GM12872 (cell line): Measurements from ENCODE around the gene ARMH1.
A peak's percentile ranks its signal among the peaks of the same experiment; 100 is the strongest.

Source experiments
- TF ChIP-seq, protein P1 (sequence below): IDR thresholded peaks from 3 replicates; pipeline ENCODE4 v1.5.1; 2011; ENCODE audit warnings: low read depth, mild to moderate bottlenecking, low read length, moderate library complexity; ENCODE audit not compliant: insufficient read depth

The ARMH1 gene

DNA sequence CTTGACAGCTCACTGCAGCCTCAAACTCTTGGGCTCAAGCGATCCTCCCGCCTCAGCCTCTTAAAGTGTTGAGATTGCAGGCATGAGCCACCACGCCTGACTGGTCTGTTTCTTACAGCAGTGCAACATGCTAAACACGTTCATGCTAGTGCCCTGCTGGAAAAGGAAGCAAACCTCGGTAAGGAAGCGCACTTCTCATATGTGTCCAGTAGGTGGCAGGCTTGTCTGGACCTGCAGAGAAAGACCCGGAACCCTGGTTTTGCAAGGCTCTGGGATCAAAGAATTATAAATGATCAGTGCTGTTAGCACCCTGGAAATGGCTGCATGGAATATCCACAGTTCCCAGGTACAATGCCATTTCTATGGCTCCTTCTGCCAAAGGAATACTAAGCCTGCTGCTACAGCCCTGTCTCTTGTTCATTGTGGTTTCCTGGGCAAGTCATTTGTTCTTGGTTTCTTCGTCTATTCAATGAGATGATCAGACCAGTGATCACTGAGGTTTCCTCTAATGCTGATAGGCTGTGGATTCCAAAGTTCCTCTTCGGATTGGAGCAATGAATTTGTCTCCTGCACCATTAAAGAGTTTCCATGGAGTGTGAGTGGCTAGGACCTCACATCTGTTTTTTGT is 40.5 kb downstream of the ARMH1 start:
- TF ChIP-seq, protein P1, sequence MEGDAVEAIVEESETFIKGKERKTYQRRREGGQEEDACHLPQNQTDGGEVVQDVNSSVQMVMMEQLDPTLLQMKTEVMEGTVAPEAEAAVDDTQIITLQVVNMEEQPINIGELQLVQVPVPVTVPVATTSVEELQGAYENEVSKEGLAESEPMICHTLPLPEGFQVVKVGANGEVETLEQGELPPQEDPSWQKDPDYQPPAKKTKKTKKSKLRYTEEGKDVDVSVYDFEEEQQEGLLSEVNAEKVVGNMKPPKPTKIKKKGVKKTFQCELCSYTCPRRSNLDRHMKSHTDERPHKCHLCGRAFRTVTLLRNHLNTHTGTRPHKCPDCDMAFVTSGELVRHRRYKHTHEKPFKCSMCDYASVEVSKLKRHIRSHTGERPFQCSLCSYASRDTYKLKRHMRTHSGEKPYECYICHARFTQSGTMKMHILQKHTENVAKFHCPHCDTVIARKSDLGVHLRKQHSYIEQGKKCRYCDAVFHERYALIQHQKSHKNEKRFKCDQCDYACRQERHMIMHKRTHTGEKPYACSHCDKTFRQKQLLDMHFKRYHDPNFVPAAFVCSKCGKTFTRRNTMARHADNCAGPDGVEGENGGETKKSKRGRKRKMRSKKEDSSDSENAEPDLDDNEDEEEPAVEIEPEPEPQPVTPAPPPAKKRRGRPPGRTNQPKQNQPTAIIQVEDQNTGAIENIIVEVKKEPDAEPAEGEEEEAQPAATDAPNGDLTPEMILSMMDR, result peak; percentile 96

- TF ChIP-seq, protein P1, result no peak
These were observed 42.6 kb downstream of the ARMH1 start for GRCh38 chr1:44717156-44717555.

- TF ChIP-seq, protein P1, result no peak
These were observed 43.1 kb downstream of the ARMH1 start for GRCh38 chr1:44717653-44718052.

DNA sequence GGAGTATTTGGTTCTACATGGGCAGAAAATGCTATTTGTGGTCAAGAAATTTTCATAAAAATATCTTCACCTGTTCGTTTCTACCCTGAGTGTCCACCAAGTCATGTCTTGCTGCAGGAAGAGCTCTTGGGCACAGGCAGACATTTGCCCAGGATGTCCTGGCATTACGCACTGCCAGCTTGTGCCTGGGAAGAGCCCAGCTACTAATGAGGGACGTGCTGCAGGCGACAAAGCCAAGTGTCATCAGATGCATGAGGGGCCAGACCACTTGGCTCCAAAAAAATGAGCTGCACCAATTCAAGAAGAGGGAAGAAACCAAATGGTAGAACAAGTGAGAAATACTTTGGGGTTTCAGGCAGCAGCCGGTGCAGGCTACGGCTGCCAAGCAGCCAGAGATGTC is 43.6 kb downstream of the ARMH1 start:
- TF ChIP-seq, protein P1, result no peak

GRCh38 chr1:44719318-44719717 is 44.8 kb downstream of the ARMH1 start:
- TF ChIP-seq, protein P1, result no peak

GRCh38 chr1:44720281-44720680 is 45.8 kb downstream of the ARMH1 start:
- TF ChIP-seq, protein P1, result no peak

DNA sequence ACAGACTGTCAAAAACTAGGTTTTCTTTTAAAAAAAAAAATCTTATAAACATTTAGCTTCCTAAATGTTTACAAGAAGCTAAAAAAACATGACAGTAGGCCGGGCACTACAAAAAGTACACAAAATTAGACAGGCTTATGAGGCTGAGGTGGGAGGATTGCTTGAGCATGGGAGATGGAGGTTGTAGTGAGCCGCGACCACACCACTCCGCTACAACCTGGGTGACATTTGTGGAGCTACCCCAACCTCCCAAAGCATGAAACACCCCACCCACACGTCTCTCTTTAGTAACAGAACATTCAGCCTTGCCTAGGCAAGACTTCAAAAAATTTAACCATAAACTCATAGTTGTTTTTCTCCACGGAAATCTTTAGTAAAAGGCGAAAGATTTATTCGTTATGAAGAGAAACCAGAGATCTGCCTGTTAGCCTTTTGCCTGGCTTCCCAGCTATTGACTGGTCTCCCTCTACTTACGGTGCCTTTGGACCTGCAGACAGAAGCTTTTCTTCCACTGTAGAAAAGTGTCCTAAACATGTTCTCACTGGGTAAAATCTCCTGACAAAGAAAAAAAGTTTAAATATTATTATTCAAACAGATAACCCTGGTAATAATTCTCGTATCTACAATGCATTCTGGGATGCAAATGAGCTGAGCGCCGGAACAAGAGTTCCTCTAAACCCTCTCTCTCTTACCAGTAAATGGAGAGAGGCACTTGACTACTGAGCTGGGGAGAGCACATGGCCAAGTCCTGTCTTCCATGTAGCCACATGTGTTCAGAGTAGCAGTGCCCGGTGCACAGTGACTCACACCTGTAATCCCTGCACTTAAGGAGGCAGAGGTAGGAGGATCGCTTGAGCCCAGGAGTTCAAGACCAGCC is 47.2 kb downstream of the ARMH1 start:
- TF ChIP-seq, protein P1, result no peak
